Neutrophil (primary cell): ENCODE data around the gene KCNA3.

Experiments
- H3K27ac ChIP-seq: fragments of 200-600 bp; sonication (generic); 2 replicates; pipeline ENCODE4 v1.5.1; 2016; ENCODE audit warnings: mild to moderate bottlenecking, moderate library complexity
- H3K27me3 ChIP-seq: fragments of 200-600 bp; sonication (generic); 2 replicates; pipeline ENCODE4 v1.6.0; 2016; ENCODE audit warnings: mild to moderate bottlenecking
- H3K36me3 ChIP-seq: fragments of 200-600 bp; sonication (generic); 2 replicates; pipeline ENCODE4 v1.5.1; 2017
- H3K4me1 ChIP-seq, 2 experiments: fragments of 200-600 bp in 1 of 2; sonication (generic) in 1 of 2; 1 replicate in 1 of 2; 2 replicates in 1 of 2; pipeline versions ENCODE4 v1.5.1 to v1.6.1; 2013 to 2016; ENCODE audit warnings: low read depth in 1 of 2, low read length in 1 of 2, mild to moderate bottlenecking in 1 of 2, moderate library complexity in 1 of 2; ENCODE audit not compliant: control insufficient read depth in 1 of 2, insufficient read depth in 1 of 2
- H3K4me3 ChIP-seq, 2 experiments: fragments of 200-600 bp in 1 of 2; sonication (generic) in 1 of 2; 1 replicate in 1 of 2; 2 replicates in 1 of 2; pipeline ENCODE4 v1.5.1; 2013 to 2016; ENCODE audit warnings: low read depth in 1 of 2, low read length in 1 of 2, mild to moderate bottlenecking in 1 of 2, moderate library complexity in 1 of 2
- H3K9me3 ChIP-seq: fragments of 200-600 bp; sonication (generic); 2 replicates; pipeline ENCODE4 v1.5.1; 2016
- CTCF ChIP-seq: fragments of 200-600 bp; sonication (generic); IDR thresholded peaks from 2 replicates; pipeline ENCODE4 v1.5.1; 2016; ENCODE audit warnings: antibody characterized with exemption

Gene KCNA3

GRCh38 chr1:110714374-110714995 lies 39.7 kb upstream of the KCNA3 start:
- no peaks in the 10 kb centered on the region for H3K9me3 ChIP-seq
- H3K27ac ChIP-seq, result no peak overlapping the region
- no peak overlapping the region for H3K4me3 ChIP-seq
- TF ChIP-seq CTCF, result no peak
- peaks cover 22% of the 10 kb centered on the region for H3K27me3 ChIP-seq
- no peaks in the 10 kb centered on the region for H3K4me1 ChIP-seq
- H3K36me3 ChIP-seq, result no peaks in the 10 kb centered on the region

GRCh38 chr1:110713221-110713620 lies 38.5 kb upstream of the KCNA3 start:
- H3K4me1 ChIP-seq, result peaks cover 0 to 3% of the 10 kb centered on the region in 2 experiments
- H3K27me3 ChIP-seq, result peaks cover 13% of the 10 kb centered on the region
- no peak overlapping the region for H3K4me3 ChIP-seq
- H3K27ac ChIP-seq, result no peak overlapping the region
- no peaks in the 10 kb centered on the region for H3K9me3 ChIP-seq
- H3K36me3 ChIP-seq, result no peaks in the 10 kb centered on the region
- TF ChIP-seq CTCF, result no peak

- H3K36me3 ChIP-seq, result no peaks in the 10 kb centered on the region
- H3K9me3 ChIP-seq, result no peaks in the 10 kb centered on the region
- H3K4me1 ChIP-seq, result peaks cover 0 to 3% of the 10 kb centered on the region in 2 experiments
- H3K27ac ChIP-seq, result no peak overlapping the region
- peaks cover 2% of the 10 kb centered on the region for H3K27me3 ChIP-seq
- TF ChIP-seq CTCF, result no peak
- no peak overlapping the region for H3K4me3 ChIP-seq
Measured at GRCh38 chr1:110710314-110710713, 35.6 kb upstream of the KCNA3 start.

GRCh38 chr1:110708974-110709440 lies 34.3 kb upstream of the KCNA3 start:
- Histone ChIP-seq H3K4me1 (peaks cover 0 to 3% of the 10 kb centered on the region in 2 experiments), H3K36me3 (no peaks in the 10 kb centered on the region), H3K9me3 (no peaks in the 10 kb centered on the region), H3K4me3 (no peak overlapping the region), H3K27ac (no peak overlapping the region), H3K27me3 (no peaks in the 10 kb centered on the region)
- TF ChIP-seq CTCF, result no peak

- H3K36me3 ChIP-seq, result no peaks in the 10 kb centered on the region
- H3K4me1 ChIP-seq, result peaks cover 0 to 3% of the 10 kb centered on the region in 2 experiments
- no peak for TF ChIP-seq CTCF
- H3K27me3 ChIP-seq, result no peaks in the 10 kb centered on the region
- H3K27ac ChIP-seq, result no peak overlapping the region
- H3K9me3 ChIP-seq, result no peaks in the 10 kb centered on the region
- H3K4me3 ChIP-seq, result no peak overlapping the region
Measured at GRCh38 chr1:110707232-110707631, 32.5 kb upstream of the KCNA3 start.
